GM23248 (cell line): Measurements from ENCODE around the gene GDPD3.

Source experiments
- EZH2 ChIP-seq: fragments of 200-600 bp; sonication (generic); IDR thresholded peaks from 2 replicates; pipeline ENCODE4 v1.6.1; 2018; ENCODE audit warnings: antibody characterized with exemption, mild to moderate bottlenecking; ENCODE audit not compliant: insufficient read depth, poor library complexity, severe bottlenecking
- EZH2phosphoT487 ChIP-seq: fragments of 200-600 bp; sonication (generic); IDR thresholded peaks from 2 replicates; pipeline ENCODE4 v1.6.1; 2018; ENCODE audit warnings: antibody characterized with exemption, moderate library complexity, mild to moderate bottlenecking, low read depth; ENCODE audit not compliant: insufficient read depth

DNA sequence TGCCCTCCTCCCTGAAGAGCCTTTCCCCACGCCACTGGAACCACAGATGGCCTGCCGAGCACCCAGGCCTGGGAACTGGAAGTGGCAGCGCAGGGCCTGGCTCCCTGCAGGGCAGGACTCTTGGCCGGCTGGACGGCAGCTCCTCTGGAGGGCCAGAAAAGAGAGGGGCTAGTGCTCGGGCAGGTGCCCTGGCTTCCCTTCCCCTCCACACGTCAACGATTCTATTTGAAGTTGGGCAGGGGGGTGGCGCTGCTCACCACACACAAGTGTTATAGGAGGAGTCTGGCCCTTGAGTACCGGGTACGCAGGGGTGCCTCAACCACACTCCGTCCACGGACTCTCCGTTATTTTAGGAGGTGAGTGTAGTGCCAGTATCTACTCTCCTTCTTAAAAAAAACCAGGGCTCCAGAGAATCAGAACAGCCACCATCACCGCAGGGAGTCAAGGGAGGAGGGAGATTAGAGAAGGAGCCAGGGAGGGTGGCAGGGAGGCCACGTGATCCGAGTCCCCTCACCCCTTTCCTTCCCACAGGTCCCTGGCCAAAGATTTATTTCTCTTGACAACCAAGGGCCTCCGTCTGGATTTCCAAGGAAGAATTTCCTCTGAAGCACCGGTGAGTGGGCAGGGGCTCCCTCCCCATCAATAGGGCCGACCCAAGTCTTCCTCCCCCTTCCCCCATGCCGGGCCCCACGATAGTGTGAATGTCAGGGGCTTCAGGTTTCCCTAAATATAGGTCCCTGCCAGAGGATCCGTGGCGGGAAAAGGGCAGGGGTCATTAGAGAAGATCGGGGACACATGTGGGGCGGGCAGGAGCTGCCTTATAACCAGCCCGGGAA lies 49.2 kb downstream of the GDPD3 start:
- TF ChIP-seq EZH2: no peak
- TF ChIP-seq EZH2phosphoT487: no peak
